T-cell (primary cell): ENCODE results near the gene RPTOR. TPM values are rescaled to one million over a fixed set of nuclear protein-coding genes. Genes with fewer than 3 reads are reported as not detected.
A peak's percentile ranks its signal among the peaks of the same experiment; 100 is the strongest.

Experiments
- ATAC-seq, 4 experiments: fragments of 200-7000 bp in 3 of 4; fragments of 150-1000 bp in 1 of 4; cut with Tn5 transposase; replicated peaks in 1 of 4; 1 replicate in 3 of 4; 2 replicates in 1 of 4; pipeline ENCODE4 v1.10.0; 2021; ENCODE audit warnings: moderate library complexity in 3 of 4, mild to moderate bottlenecking in 2 of 4, moderate number of reproducible peaks in 1 of 4
- CTCF ChIA-PET, 2 donors: fragments of 300-600 bp; sonication (Branson Sonifier 250); formaldehyde crosslinking; loops; one replicate each; lab custom pipeline; 2022; ENCODE audit warnings: antibody characterized with exemption in 2 of 2; lab: Charles Lee
- POLR2A ChIA-PET, 2 donors: fragments of 300-600 bp; sonication (Branson Sonifier 250); formaldehyde crosslinking; loops; one replicate each; lab custom pipeline; 2022; ENCODE audit warnings: antibody characterized with exemption in 2 of 2; lab: Charles Lee
- DNase-seq, 35 experiments: peaks; one replicate each; pipeline versions ENCODE4 v3.0.0 to v3.0.0-alpha.2; 2013 to 2023
- H3K27ac ChIP-seq: one replicate; pipeline ENCODE4 v1.5.1; 2013; ENCODE audit warnings: low read length
- H3K27me3 ChIP-seq, 2 experiments: replicated peaks in 1 of 2; 1 replicate in 1 of 2; 2 replicates in 1 of 2; pipeline versions ENCODE4 v1.6.1 to v1.7.0; 2013; ENCODE audit warnings: low read length in 1 of 2, mixed read lengths in 1 of 2; ENCODE audit not compliant: control insufficient read depth in 2 of 2, insufficient read depth in 2 of 2; ENCODE audit errors: extremely low read depth in 1 of 2
- H3K36me3 ChIP-seq, 2 donors: 1 replicate in 1 of 2; 2 replicates in 1 of 2; pipeline versions ENCODE4 v1.6.1 to v1.7.0; 2013; ENCODE audit warnings: low read length in 1 of 2; ENCODE audit not compliant: control insufficient read depth in 2 of 2, insufficient read depth in 1 of 2; ENCODE audit errors: extremely low read depth in 1 of 2
- H3K4me1 ChIP-seq, 2 experiments: 1 replicate in 1 of 2; 2 replicates in 1 of 2; pipeline versions ENCODE4 v1.6.1 to v1.7.0; 2013; ENCODE audit warnings: low read length in 2 of 2, mixed read lengths in 1 of 2; ENCODE audit not compliant: insufficient read depth in 2 of 2, control insufficient read depth in 1 of 2; ENCODE audit errors: extremely low read depth in 1 of 2
- H3K4me3 ChIP-seq, 2 donors: 1 replicate in 1 of 2; 2 replicates in 1 of 2; pipeline versions ENCODE4 v1.5.1 to v1.7.0; 2013; ENCODE audit warnings: mild to moderate bottlenecking in 2 of 2, low read length in 1 of 2, moderate library complexity in 1 of 2; ENCODE audit not compliant: control insufficient read depth in 1 of 2; ENCODE audit errors: extremely low read depth in 1 of 2
- H3K9me3 ChIP-seq: 2 replicates; pipeline ENCODE4 v1.7.0; 2013
- H3K27ac Mint-ChIP-seq, 2 donors: one replicate each; pipeline ENCODE4 v1.8.0; 2020 to 2021; ENCODE audit warnings: mild to moderate bottlenecking in 2 of 2, mixed read lengths in 2 of 2
- H3K27me3 Mint-ChIP-seq, 2 donors: one replicate each; pipeline ENCODE4 v1.8.0; 2021 to 2022; ENCODE audit warnings: mixed read lengths in 2 of 2
- H3K36me3 Mint-ChIP-seq: one replicate; pipeline ENCODE4 v1.8.0; 2021; ENCODE audit warnings: mixed read lengths
- H3K4me1 Mint-ChIP-seq, 3 donors: one replicate each; pipeline ENCODE4 v1.8.0; 2020 to 2022; ENCODE audit warnings: mixed read lengths in 3 of 3, mild to moderate bottlenecking in 1 of 3
- H3K4me3 Mint-ChIP-seq, 3 donors: one replicate each; pipeline ENCODE4 v1.8.0; 2020 to 2022; ENCODE audit warnings: mild to moderate bottlenecking in 3 of 3, mixed read lengths in 3 of 3, moderate library complexity in 3 of 3
- H3K9me3 Mint-ChIP-seq, 3 donors: one replicate each; pipeline ENCODE4 v1.8.0; 2020 to 2022; ENCODE audit warnings: mixed read lengths in 3 of 3
- WGBS: methylation state at CpG from one replicate; pipeline ENCODE4 v1.1.5; 2013; ENCODE audit warnings: missing lambda C conversion rate; ENCODE audit not compliant: insufficient coverage; 5-methylcytosine and 5-hydroxymethylcytosine counted together
- total RNA-seq, 35 experiments: library from RNA in 6 of 35; stranded (reverse) in 6 of 35; fragments of 120-200 nt in 1 of 35; gene quantifications; one replicate each; pipeline versions ENCODE4 v1.2.1 to v1.2.4 and lab custom pipeline; 2013 to 2026

RPTOR gene
- total RNA-seq, 5 donors from 2014 or later (not counting 1 experiment from before 2014, with no cell fraction given), result 59.4 to 76.8 (median 71.4) TPM

DNA sequence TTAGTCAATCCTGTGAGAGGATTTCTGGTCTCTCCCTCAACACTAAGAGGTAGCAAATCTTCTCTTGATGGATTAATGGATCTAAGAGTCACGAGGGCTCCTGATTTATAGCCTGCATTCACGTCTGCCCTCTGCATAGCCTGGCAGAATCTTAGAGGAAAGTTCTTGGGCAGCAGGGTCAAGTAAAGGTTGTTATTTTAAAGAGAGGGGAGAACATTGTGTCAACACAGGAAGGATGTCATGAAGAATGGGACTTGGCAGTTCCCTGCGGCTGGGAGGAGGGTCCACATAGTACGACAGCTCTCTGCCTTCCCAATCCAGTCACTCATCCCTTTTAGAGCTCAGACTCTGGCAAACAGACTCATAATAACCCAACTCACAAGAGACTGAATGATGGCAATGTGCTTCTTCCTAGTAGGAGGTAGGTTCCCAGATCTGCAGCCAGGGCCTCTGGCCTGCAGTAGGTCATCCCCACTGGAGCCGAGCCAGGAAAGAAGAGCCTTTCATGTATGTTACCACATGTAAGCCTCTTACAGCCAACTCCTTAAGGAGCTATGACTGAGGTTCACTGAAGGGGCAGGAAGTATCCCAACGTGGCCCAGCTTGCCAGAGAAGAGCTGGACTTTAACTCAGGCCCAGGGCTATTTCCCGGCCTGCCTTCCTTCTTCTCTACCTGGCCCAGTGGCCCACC lies 25.4 kb upstream of the RPTOR start:
- Mint-ChIP-seq H3K36me3 (no peaks in the 10 kb centered on the region), H3K9me3 (no peaks in the 10 kb centered on the region), H3K27me3 (peaks cover 14 to 24% of the 10 kb centered on the region in 2 donors), H3K4me1 (no peaks in the 10 kb centered on the region), H3K4me3 (no peak overlapping the region), H3K27ac (no peak overlapping the region)
- H3K4me3 ChIP-seq, result no peak overlapping the region
- WGBS, result 40% methylated on average over 2 of the region's 7 CpGs
- no peaks in the 10 kb centered on the region for H3K9me3 ChIP-seq
- DNase-seq (no peak), ATAC-seq (no peak)
- no peaks in the 10 kb centered on the region for H3K36me3 ChIP-seq
- H3K27me3 ChIP-seq, result peaks cover 0 to 32% of the 10 kb centered on the region in 2 experiments
- H3K4me1 ChIP-seq, result no peaks in the 10 kb centered on the region
- H3K27ac ChIP-seq, result no peak overlapping the region
- CTCF ChIA-PET, result interaction anchor here in 1 of 2 donors (0.9 kb wide), 1 partner anchor 10 kb away, joined by 4 read pairs; no protein-coding TSS in a partner anchor
- POLR2A ChIA-PET, result no interaction called here

DNA sequence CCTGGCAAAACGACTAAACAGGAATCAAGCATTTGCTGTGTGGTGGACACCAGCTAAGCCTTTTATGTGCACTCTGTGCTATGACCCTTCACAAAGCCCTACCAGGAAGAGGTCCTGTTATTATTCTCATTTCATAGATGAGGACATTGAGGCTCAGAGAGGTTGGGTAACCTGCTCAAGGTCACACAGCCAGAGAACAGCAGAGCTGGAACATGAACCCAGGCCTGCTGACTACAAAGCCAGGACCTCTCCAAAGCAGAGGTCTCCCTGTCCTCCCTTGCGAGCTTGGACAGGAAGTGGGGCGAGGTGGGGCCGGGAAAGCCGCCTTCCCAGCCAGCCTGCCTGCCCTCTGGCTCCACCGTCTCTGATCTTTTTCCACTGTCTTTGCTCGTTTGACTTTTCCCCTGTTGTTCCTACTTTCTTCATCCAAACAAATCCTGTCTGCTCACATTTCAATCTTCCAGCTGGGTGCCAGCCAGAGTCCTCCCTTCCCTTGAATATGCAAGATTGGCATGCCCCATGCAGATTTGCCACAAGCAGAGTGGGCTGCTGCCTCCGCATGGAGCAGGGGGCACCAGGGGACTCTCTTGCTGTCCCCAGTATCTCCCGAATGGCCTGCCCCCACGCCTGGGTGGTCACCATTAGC lies 23.7 kb upstream of the RPTOR start:
- Mint-ChIP-seq H3K4me1 (no peaks in the 10 kb centered on the region), H3K27me3 (peaks cover 20 to 37% of the 10 kb centered on the region in 2 donors), H3K36me3 (no peaks in the 10 kb centered on the region), H3K9me3 (no peaks in the 10 kb centered on the region), H3K4me3 (no peak overlapping the region), H3K27ac (peak overlapping the region in 1 of 2 donors; percentile 41)
- H3K4me3 ChIP-seq, result no peak overlapping the region
- H3K4me1 ChIP-seq, result no peaks in the 10 kb centered on the region
- no peaks in the 10 kb centered on the region for H3K36me3 ChIP-seq
- ChIA-PET CTCF (interaction anchor here (0.7 kb wide), 2 partner anchors 9 to 652 kb away, joined by 3 read pairs; no protein-coding TSS in a partner anchor), POLR2A (no interaction called here)
- WGBS, result 46% methylated on average over 6 of the region's 10 CpGs
- no peak overlapping the region for H3K27ac ChIP-seq
- no peaks in the 10 kb centered on the region for H3K9me3 ChIP-seq
- DNase-seq (no peak), ATAC-seq (no peak)
- peaks cover 0 to 41% of the 10 kb centered on the region in 2 experiments for H3K27me3 ChIP-seq

DNA sequence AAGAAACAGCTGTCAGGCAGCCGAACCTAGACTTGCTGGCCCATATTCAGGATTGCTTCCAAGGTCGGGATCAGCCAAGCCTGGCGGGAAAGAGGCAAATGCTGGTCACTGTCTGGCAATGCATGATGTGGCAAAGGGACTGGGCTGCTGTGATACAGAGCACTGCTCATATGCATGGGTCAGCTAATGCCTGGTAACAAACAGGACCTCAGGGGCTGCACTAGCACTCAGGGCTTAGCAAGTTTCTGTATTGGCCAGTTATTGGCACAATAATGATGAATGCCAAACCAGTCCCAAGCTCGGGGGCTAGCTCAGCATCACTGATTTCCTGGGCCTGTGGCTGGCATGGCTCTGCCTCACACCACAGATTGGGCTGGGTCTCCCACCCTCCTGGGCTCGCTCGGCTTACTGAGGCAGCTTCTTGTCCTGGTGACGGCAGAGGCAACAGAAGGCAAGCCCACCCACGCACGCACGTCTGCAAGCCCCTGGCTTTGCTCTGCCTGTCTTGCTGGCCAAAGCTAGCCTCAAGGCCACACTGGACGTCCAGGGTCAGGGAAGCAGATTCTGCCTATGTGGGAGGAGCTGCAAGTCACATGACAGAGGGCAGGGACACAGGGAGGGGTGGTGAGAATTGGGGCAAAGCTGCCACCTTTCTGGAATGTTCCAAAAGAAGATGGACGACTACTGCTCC lies 21.4 kb upstream of the RPTOR start:
- no peak overlapping the region for H3K4me3 ChIP-seq
- DNase-seq, result no peak
- CTCF ChIA-PET, result interaction anchor here in 1 of 2 donors (0.6 kb wide), 1 partner anchor 87 kb away, joined by 9 read pairs; no protein-coding TSS in a partner anchor
- no peaks in the 10 kb centered on the region for H3K9me3 ChIP-seq
- H3K36me3 Mint-ChIP-seq, result no peaks in the 10 kb centered on the region
- peaks cover 28 to 47% of the 10 kb centered on the region in 2 donors for H3K27me3 Mint-ChIP-seq
- H3K4me1 ChIP-seq, result no peaks in the 10 kb centered on the region
- H3K9me3 Mint-ChIP-seq, result no peaks in the 10 kb centered on the region
- H3K4me3 Mint-ChIP-seq, result no peak overlapping the region
- POLR2A ChIA-PET, result no interaction called here
- 74% methylated on average over 11 of the region's 12 CpGs for WGBS
- H3K27me3 ChIP-seq, result peaks cover 0 to 54% of the 10 kb centered on the region in 2 experiments
- ATAC-seq, result no peak
- H3K27ac ChIP-seq, result no peak overlapping the region
- H3K4me1 Mint-ChIP-seq, result no peaks in the 10 kb centered on the region
- H3K36me3 ChIP-seq, result no peaks in the 10 kb centered on the region
- H3K27ac Mint-ChIP-seq, result no peak overlapping the region

DNA sequence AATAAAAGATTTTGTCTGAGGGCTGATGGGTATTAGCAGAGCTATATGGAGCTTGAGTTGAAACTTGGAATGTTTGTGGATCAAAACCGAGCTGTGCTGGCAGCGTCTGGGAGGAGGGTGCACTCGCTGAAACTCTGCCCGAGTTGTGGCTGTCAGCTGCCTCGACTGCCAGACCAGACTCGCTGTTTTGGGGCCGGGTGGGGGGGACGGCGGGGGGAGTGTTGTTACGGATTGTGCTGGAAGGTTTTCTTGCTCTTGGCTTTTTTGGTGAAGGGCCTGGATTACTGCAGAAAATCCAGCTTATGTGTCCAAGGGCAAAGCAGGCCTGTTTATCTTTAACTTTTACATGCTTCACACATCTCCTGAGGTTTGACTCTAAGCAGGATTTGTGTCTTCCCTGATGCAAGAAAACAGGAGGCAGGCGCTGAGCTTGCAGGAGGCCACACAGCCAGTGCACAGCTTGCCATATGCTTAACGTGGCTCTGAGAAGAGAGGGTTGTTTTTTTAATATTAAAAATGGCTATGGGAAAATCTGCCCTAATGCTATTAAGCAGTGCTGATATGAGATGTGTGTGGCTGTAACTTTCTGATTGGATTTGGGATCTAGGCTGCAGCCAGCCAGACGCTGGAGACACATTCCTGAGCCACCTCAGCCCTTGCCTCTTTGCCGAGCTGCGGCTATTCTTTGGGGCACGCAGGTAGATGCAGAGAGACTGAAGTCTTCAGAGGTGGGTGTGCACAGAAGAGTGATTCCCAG lies 20.5 kb upstream of the RPTOR start:
- peaks cover 23 to 49% of the 10 kb centered on the region in 2 donors for H3K27me3 Mint-ChIP-seq

DNA sequence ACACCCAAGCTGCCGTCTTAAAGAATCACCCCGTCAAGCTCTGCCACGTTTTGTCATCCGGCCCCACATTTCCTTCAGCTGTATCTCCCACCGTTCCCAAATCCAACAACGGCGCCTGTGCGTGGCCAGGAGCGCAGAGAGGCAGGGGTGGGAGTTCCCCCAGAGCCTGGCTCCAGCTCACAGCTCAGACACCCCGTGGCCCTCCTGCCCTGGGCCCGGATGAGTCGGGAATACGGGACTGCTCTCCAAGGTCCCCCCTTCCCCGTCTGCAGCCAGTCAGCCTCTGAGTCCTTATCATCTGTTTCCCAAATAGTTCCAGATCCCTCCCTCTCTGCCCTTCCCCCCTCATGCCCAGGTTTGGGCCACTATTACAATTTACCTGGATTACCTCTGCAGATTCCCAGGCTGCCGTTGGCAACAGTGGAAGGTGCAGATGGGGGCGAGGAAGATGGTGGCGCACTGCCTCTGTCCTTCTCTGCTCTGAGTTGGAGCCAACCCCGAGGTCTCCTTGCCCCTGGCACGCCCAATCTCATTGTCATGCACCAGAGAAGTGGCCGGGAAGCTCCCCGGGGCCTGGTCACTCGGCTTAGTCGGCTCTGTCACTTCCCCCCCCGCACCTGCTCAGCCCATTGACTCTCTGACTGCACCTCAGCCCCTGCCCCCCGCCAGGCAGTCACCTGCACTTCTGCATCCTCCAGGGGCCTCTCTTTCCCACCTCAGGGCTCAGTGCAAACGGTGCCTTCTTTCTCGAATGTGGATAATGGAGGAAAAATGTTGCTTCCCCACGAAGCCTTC lies 18.3 kb upstream of the RPTOR start:
- H3K27ac ChIP-seq, result no peak overlapping the region
- peaks cover 0 to 66% of the 10 kb centered on the region in 2 experiments for H3K27me3 ChIP-seq
- ATAC-seq (no peak), DNase-seq (no peak)
- no peak overlapping the region for H3K27ac Mint-ChIP-seq
- peaks cover 20 to 42% of the 10 kb centered on the region in 2 donors for H3K27me3 Mint-ChIP-seq
- no peak overlapping the region for H3K4me3 Mint-ChIP-seq
- H3K36me3 ChIP-seq, result no peaks in the 10 kb centered on the region
- H3K36me3 Mint-ChIP-seq, result no peaks in the 10 kb centered on the region
- H3K9me3 ChIP-seq, result no peaks in the 10 kb centered on the region
- WGBS, result 57% methylated on average over 21 of the region's 28 CpGs
- ChIA-PET POLR2A (no interaction called here), CTCF (no interaction called here)
- no peaks in the 10 kb centered on the region for H3K4me1 Mint-ChIP-seq
- H3K4me3 ChIP-seq, result no peak overlapping the region
- H3K9me3 Mint-ChIP-seq, result no peaks in the 10 kb centered on the region
- no peaks in the 10 kb centered on the region for H3K4me1 ChIP-seq

More for the DNA sequence above, 20.5 kb upstream of the RPTOR start:
- Histone ChIP-seq H3K9me3 (no peaks in the 10 kb centered on the region), H3K27me3 (peaks cover 0 to 59% of the 10 kb centered on the region in 2 experiments), H3K4me1 (no peaks in the 10 kb centered on the region), H3K27ac (no peak overlapping the region), H3K36me3 (no peaks in the 10 kb centered on the region), H3K4me3 (no peak overlapping the region)
- Mint-ChIP-seq H3K36me3 (no peaks in the 10 kb centered on the region), H3K4me3 (no peak overlapping the region), H3K9me3 (no peaks in the 10 kb centered on the region), H3K4me1 (no peaks in the 10 kb centered on the region), H3K27ac (no peak overlapping the region)
- DNase-seq (no peak), ATAC-seq (no peak)
- ChIA-PET CTCF (no interaction called here), POLR2A (no interaction called here)
- 77% methylated on average over 8 of the region's 16 CpGs for WGBS
